Transverse colon (tissue), 4 donors: ENCODE data around the gene KRT40.

Experiments
- EP300 ChIP-seq: sonication (generic); formaldehyde crosslinking; IDR thresholded peaks from one replicate; pipeline ENCODE4 v1.6.1; 2017; ENCODE audit warnings: antibody characterized with exemption, low read depth
- POLR2A ChIP-seq: fragments of 450-650 bp; IDR thresholded peaks from one replicate; pipeline ENCODE4 v1.6.1; 2016; ENCODE audit warnings: antibody characterized with exemption, mild to moderate bottlenecking, moderate library complexity
- POLR2AphosphoS5 ChIP-seq, 3 donors: sonication (generic); formaldehyde crosslinking; IDR thresholded peaks; one replicate each; pipeline ENCODE4 v1.6.1; 2016; ENCODE audit warnings: antibody characterized with exemption in 3 of 3
- TF ChIP-seq, protein P1 (sequence below), 5 experiments: fragments of 200-600 bp in 3 of 5; fragments of 450-650 bp in 2 of 5; sonication (generic) in 3 of 5; IDR thresholded peaks; 1 replicate in 2 of 5; 2 replicates in 3 of 5; pipeline ENCODE4 v1.5.1; 2016 to 2017; ENCODE audit warnings: antibody characterized with exemption in 5 of 5, inconsistent platforms in 3 of 5, mild to moderate bottlenecking in 2 of 5, moderate library complexity in 1 of 5

- TF ChIP-seq, protein P1, sequence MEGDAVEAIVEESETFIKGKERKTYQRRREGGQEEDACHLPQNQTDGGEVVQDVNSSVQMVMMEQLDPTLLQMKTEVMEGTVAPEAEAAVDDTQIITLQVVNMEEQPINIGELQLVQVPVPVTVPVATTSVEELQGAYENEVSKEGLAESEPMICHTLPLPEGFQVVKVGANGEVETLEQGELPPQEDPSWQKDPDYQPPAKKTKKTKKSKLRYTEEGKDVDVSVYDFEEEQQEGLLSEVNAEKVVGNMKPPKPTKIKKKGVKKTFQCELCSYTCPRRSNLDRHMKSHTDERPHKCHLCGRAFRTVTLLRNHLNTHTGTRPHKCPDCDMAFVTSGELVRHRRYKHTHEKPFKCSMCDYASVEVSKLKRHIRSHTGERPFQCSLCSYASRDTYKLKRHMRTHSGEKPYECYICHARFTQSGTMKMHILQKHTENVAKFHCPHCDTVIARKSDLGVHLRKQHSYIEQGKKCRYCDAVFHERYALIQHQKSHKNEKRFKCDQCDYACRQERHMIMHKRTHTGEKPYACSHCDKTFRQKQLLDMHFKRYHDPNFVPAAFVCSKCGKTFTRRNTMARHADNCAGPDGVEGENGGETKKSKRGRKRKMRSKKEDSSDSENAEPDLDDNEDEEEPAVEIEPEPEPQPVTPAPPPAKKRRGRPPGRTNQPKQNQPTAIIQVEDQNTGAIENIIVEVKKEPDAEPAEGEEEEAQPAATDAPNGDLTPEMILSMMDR (IDR thresholded peaks at IDR 0.05): no peak
- TF ChIP-seq POLR2A (no peak), POLR2AphosphoS5 (IDR thresholded peaks at IDR 0.05) (no peak), EP300 (no peak)
Measured at GRCh38 chr17:40997361-40997760, 13.2 kb upstream of the KRT40 start.
